ENCODE results near the gene FBXL19. TPM values are rescaled to one million over a fixed set of nuclear protein-coding genes. Genes with fewer than 3 reads are reported as not detected.

Gene FBXL19
- total RNA-seq, 3 donors from 2014 or later, result 25.8 to 31.3 (median 30.8) TPM

DNA sequence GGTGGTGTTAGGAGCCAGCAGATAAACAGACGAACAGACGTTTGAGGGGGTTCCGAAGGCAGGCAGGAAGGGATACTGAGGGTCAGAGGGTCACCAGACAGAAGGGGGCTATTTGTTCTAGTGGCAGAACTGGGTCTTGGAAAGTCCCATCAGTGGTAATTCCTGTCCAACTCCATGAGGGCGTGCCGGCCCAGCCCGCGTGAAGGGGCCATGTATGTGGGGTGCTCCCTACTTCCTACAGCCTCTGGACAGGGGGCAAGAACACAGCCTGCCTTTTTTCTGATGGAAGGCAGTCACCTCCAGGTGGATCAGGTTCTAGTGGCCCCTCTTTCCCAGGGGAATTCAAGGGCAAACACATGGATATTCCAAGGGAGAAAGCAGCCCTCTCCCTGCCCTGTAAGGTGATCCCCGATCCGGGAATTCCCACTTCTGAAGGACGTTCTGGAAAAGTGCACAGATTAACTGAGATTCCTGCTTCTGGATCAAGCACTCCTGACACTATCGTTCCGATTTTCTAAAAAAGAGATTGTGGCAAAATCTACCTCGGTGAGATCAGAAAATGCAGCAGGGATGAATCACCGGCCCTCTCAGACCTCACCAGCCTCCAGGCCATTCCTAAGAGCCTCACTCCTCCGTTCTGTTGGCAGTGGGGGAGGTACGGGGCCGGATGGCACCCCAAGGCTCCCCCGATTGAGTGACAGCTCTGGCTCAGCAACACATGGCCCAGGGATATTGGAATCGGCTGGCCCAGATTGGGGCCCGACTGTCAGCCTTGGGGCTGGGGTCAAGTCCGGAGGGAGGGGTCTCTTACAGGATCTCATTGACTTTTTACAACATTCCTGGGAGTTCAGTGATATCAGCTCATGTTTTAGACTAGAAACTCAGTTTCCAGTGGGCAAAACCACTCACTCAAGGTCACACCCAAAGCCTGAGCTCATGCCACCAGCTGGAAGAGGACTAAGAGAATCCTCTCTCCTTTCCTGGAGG lies 74.6 kb downstream of the FBXL19 start:
- H3K36me3 Mint-ChIP-seq (ENCODE audit: insufficient read depth), result no peaks in the 10 kb centered on the region
- no peaks in the 10 kb centered on the region for H3K9me3 Mint-ChIP-seq
- H3K4me3 Mint-ChIP-seq, result peak overlapping the region; percentile 52
- no peak for DNase-seq
- peaks cover 8% of the 10 kb centered on the region for H3K4me1 Mint-ChIP-seq (ENCODE audit: low read depth)
- H3K27me3 Mint-ChIP-seq (ENCODE audit: low read depth), result no peaks in the 10 kb centered on the region
- ATAC-seq, result no peak

Other genes with a start within 250 kb of the FBXL19 start
- 100 to 1,000 TPM in 1 of 3 donors, 10 to 100 TPM in 2; 86.3 to 100 (median 96.5) TPM for gene SRCAP, start 224.4 kb upstream of the FBXL19 start, total RNA-seq
- gene PHKG2, start 175.1 kb upstream of the FBXL19 start, total RNA-seq, result 10 to 100 TPM; 31.1 to 34.5 (median 31.9) TPM
- 1 to 10 TPM; 2.8 to 4.7 (median 4.3) TPM for gene CFAP119, start 161.5 kb upstream of the FBXL19 start, total RNA-seq
- 100 to 1,000 TPM; 111 to 115 (median 113) TPM for gene RNF40, start 161.2 kb upstream of the FBXL19 start, total RNA-seq
- gene ZNF629, start 136.4 kb upstream of the FBXL19 start, total RNA-seq, result 1 to 10 TPM; 5.3 to 7.0 (median 7.0) TPM
- 10 to 100 TPM; 22.1 to 24.8 (median 23.7) TPM for gene BCL7C, start 29.5 kb upstream of the FBXL19 start, total RNA-seq
- gene CTF1, start 27.0 kb upstream of the FBXL19 start, total RNA-seq, result under 1 TPM; 0.18 to 0.33 (median 0.28) TPM
- 1 to 10 TPM; 1.5 to 3.3 (median 2.8) TPM for gene ORAI3, start 25.5 kb downstream of the FBXL19 start, total RNA-seq
- gene SETD1A, start 34.2 kb downstream of the FBXL19 start, total RNA-seq, result 10 to 100 TPM; 39.3 to 49.0 (median 40.5) TPM
- 1 to 10 TPM; 1.2 to 2.0 (median 1.3) TPM for gene HSD3B7, start 61.6 kb downstream of the FBXL19 start, total RNA-seq
- gene STX1B, start 87.1 kb downstream of the FBXL19 start, total RNA-seq, result under 1 TPM; 0.25 to 0.69 (median 0.43) TPM
- gene STX4, start 110.0 kb downstream of the FBXL19 start, total RNA-seq, result 10 to 100 TPM; 53.1 to 81.7 (median 63.8) TPM
- gene ZNF668, start 150.7 kb downstream of the FBXL19 start, total RNA-seq, result 10 to 100 TPM; 18.1 to 19.4 (median 19.2) TPM
- gene ZNF646, start 150.8 kb downstream of the FBXL19 start, total RNA-seq, result 10 to 100 TPM; 22.3 to 26.1 (median 22.7) TPM
- gene PRSS53, start 165.4 kb downstream of the FBXL19 start, total RNA-seq, result 1 to 10 TPM; 4.6 to 5.6 (median 4.9) TPM
- 10 to 100 TPM; 62.8 to 63.8 (median 63.5) TPM for gene VKORC1, start 171.2 kb downstream of the FBXL19 start, total RNA-seq
- gene BCKDK, start 184.8 kb downstream of the FBXL19 start, total RNA-seq, result 10 to 100 TPM; 41.9 to 46.5 (median 43.2) TPM
- gene KAT8, start 194.1 kb downstream of the FBXL19 start, total RNA-seq, result 10 to 100 TPM; 59.8 to 63.9 (median 61.9) TPM
- gene PRSS8, start 212.2 kb downstream of the FBXL19 start, total RNA-seq, result under 1 TPM; 0.11 to 0.58 (median 0.38) TPM
- under 1 TPM in 2 of 3 donors, not detected in 1; 0.40 to 0.78 TPM for gene PRSS36, start 226.5 kb downstream of the FBXL19 start, total RNA-seq